ENCODE data around the gene ZCWPW1.

- no peak for TF ChIP-seq ZNF114 (CRISPR knock-in tag; IDR thresholded peaks at IDR 0.05)
- TF ChIP-seq CTCF (conservative IDR thresholded peaks at IDR 0.05; ENCODE audit: low read depth in 2 of 2), result no peak
- no peak for TF ChIP-seq CREB1 (CRISPR knock-in tag; IDR thresholded peaks at IDR 0.05; ENCODE audit: low read depth)
- no peak for TF ChIP-seq EZH2phosphoT487 (IDR thresholded peaks at IDR 0.05; ENCODE audit: unreplicated experiment)
- no peak for TF ChIP-seq EZH2 (IDR thresholded peaks at IDR 0.05; ENCODE audit: low read depth, unreplicated experiment)
- TF ChIP-seq STAT1 (IDR thresholded peaks at IDR 0.05; ENCODE audit: unreplicated experiment), result no peak
Measured at GRCh38 chr7:100432053-100432452, 3.5 kb upstream of the ZCWPW1 start.

All from GM23338 (cell line).